GM12878 (cell line): ENCODE measurements around the gene FHIP1A. TPM values are rescaled to one million over a fixed set of nuclear protein-coding genes. Genes with fewer than 3 reads are reported as not detected.

Experiments
- ATAC-seq: fragments of 200-7000 bp; cut with Tn5 transposase; 3 replicates; pipeline ENCODE4 v1.9.1; 2020; ENCODE audit warnings: mild to moderate bottlenecking, moderate library complexity
- BruUV-seq: library from RNA; stranded (reverse); fragments of 400-500 nt; replicated peaks from 2 replicates; lab custom pipeline; 2021; lab: Mats Ljungman, UMichigan
- CTCF ChIA-PET: fragments of 300-600 bp; sonication (Branson Sonifier 250); formaldehyde crosslinking; extraction: SDS; loops from one replicate; lab custom pipeline; 2021; ENCODE audit warnings: inconsistent platforms; lab: Yijun Ruan, JAX
- POLR2A ChIA-PET: fragments of 350-600 bp; formaldehyde crosslinking; extraction: SDS; loops from one replicate; lab custom pipeline; 2021; ENCODE audit warnings: inconsistent platforms; lab: Charles Lee
- RAD21 ChIA-PET: fragments of 300-600 bp; sonication (Branson Sonifier 250); formaldehyde crosslinking; loops from one replicate; lab custom pipeline; 2023; ENCODE audit warnings: antibody characterized with exemption; ENCODE audit not compliant: unreplicated experiment; lab: Charles Lee
- SMC1A ChIA-PET: fragments of 300-600 bp; sonication (Branson Sonifier 250); formaldehyde crosslinking; loops from one replicate; lab custom pipeline; 2023; ENCODE audit not compliant: unreplicated experiment, uncharacterized antibody; lab: Charles Lee
- DNase-seq: peaks from one replicate; pipeline ENCODE4 v3.0.0-alpha.2; 2011; ENCODE audit warnings: low read depth, low spot score
- FAIRE-seq: peaks from 3 replicates; lab custom pipeline; 2011; peaks lifted over from hg19 to GRCh38; lab: Jason Lieb, UNC
- H2AFZ ChIP-seq: 2 replicates; pipeline ENCODE4 v1.6.0; 2011; ENCODE audit warnings: low read depth, low read length, control low read depth; ENCODE audit not compliant: control insufficient read depth
- H3K27ac ChIP-seq: 2 replicates; pipeline ENCODE4 v1.5.1; 2011; ENCODE audit warnings: control low read depth; ENCODE audit not compliant: control insufficient read depth, insufficient read depth
- H3K27me3 ChIP-seq, 2 experiments: replicated peaks in 1 of 2; 2 replicates each; pipeline versions ENCODE4 v1.6.0 to v1.6.1; 2011; ENCODE audit warnings: low read length in 1 of 2; ENCODE audit not compliant: control insufficient read depth in 2 of 2, insufficient read depth in 2 of 2
- H3K36me3 ChIP-seq, 2 experiments: 2 replicates each; pipeline ENCODE4 v1.5.1; 2011; ENCODE audit warnings: low read length in 1 of 2; ENCODE audit not compliant: control insufficient read depth in 2 of 2, insufficient read depth in 2 of 2
- H3K4me1 ChIP-seq: 2 replicates; pipeline ENCODE4 v1.6.1; 2011; ENCODE audit warnings: mild to moderate bottlenecking, low read length, moderate library complexity, mixed read lengths; ENCODE audit not compliant: control insufficient read depth, insufficient read depth
- H3K4me2 ChIP-seq: 2 replicates; pipeline ENCODE4 v1.6.0; 2011; ENCODE audit warnings: control low read depth; ENCODE audit not compliant: control insufficient read depth, insufficient read depth
- H3K4me3 ChIP-seq: fragments of 200-600 bp; sonication (generic); 2 replicates; pipeline ENCODE4 v1.5.1; 2016
- H3K79me2 ChIP-seq: 2 replicates; pipeline ENCODE4 v1.6.0; 2011; ENCODE audit warnings: low read length; ENCODE audit not compliant: control insufficient read depth, insufficient read depth
- H3K9ac ChIP-seq: 2 replicates; pipeline ENCODE4 v1.8.0; 2011; ENCODE audit warnings: low read length, control low read depth, mixed read lengths; ENCODE audit not compliant: control insufficient read depth, insufficient read depth
- H3K9me3 ChIP-seq: replicated peaks from 3 replicates; pipeline ENCODE4 v1.5.1; 2011; ENCODE audit warnings: mild to moderate bottlenecking, low read length; ENCODE audit not compliant: control insufficient read depth, insufficient read depth
- H4K20me1 ChIP-seq: 2 replicates; pipeline ENCODE4 v1.6.0; 2011; ENCODE audit not compliant: control insufficient read depth, insufficient read depth
- ASH2L ChIP-seq: fragments of 300-600, 200-600 bp; sonication (generic); IDR thresholded peaks from 2 replicates; pipeline ENCODE4 v1.6.1; 2017; ENCODE audit warnings: low read depth, mild to moderate bottlenecking, borderline replicate concordance
- BRCA1 ChIP-seq: IDR thresholded peaks from 2 replicates; pipeline ENCODE4 v1.6.1; 2011; ENCODE audit warnings: low read depth, low read length, improper control_type of control experiment
- CBFB ChIP-seq: IDR thresholded peaks from 2 replicates; pipeline ENCODE4 v1.6.1; 2016; ENCODE audit warnings: antibody characterized with exemption, low read depth
- CHD1 ChIP-seq: IDR thresholded peaks from 2 replicates; pipeline ENCODE4 v1.6.1; 2012; ENCODE audit warnings: low read depth, low read length, improper control_type of control experiment
- EGR1 ChIP-seq, 2 experiments: IDR thresholded peaks; 1 replicate in 1 of 2; 2 replicates in 1 of 2; pipeline ENCODE4 v1.6.1; 2011 to 2012; ENCODE audit warnings: low read depth in 2 of 2, low read length in 2 of 2, borderline replicate concordance in 1 of 2, mild to moderate bottlenecking in 1 of 2, moderate library complexity in 1 of 2
- EZH2 ChIP-seq: IDR thresholded peaks from 2 replicates; pipeline ENCODE4 v1.6.1; 2012; ENCODE audit warnings: low read depth, mild to moderate bottlenecking, control low read depth, inconsistent platforms, low read length, borderline replicate concordance; ENCODE audit not compliant: control insufficient read depth
- HDAC2 ChIP-seq: fragments of 200-600 bp; sonication (generic); IDR thresholded peaks from 2 replicates; pipeline ENCODE4 v1.6.1; 2017
- IRF3 ChIP-seq: fragments of 450-650 bp; IDR thresholded peaks from 2 replicates; pipeline ENCODE4 v1.6.1; 2014; ENCODE audit warnings: mild to moderate bottlenecking
- LARP7 ChIP-seq: fragments of 450-650 bp; IDR thresholded peaks from 2 replicates; pipeline ENCODE4 v1.6.1; 2017; ENCODE audit warnings: mild to moderate bottlenecking
- MLLT1 ChIP-seq: fragments of 450-650 bp; IDR thresholded peaks from 2 replicates; pipeline ENCODE4 v1.6.1; 2016; ENCODE audit warnings: mild to moderate bottlenecking
- MXI1 ChIP-seq: fragments of 150-350 bp; IDR thresholded peaks from 2 replicates; pipeline ENCODE4 v1.6.1; 2011; ENCODE audit warnings: low read depth, mild to moderate bottlenecking, inconsistent platforms, low read length, improper control_type of control experiment
- NR2C1 ChIP-seq: fragments of 450-650 bp; IDR thresholded peaks from 2 replicates; pipeline ENCODE4 v1.6.1; 2017; ENCODE audit warnings: antibody characterized with exemption, mild to moderate bottlenecking, moderate library complexity
- POLR2A ChIP-seq: IDR thresholded peaks from 2 replicates; pipeline ENCODE4 v1.6.1; 2011; ENCODE audit warnings: low read depth, mild to moderate bottlenecking, low read length
- POU2F2 ChIP-seq: IDR thresholded peaks from 3 replicates; pipeline ENCODE4 v1.6.1; 2011; ENCODE audit warnings: low read depth, mild to moderate bottlenecking, low read length, borderline replicate concordance
- RAD51 ChIP-seq: fragments of 450-650 bp; IDR thresholded peaks from 2 replicates; pipeline ENCODE4 v1.6.1; 2016; ENCODE audit warnings: moderate library complexity, mild to moderate bottlenecking, inconsistent platforms
- RBBP5 ChIP-seq: fragments of 200-600 bp; sonication (generic); conservative IDR thresholded peaks from 2 replicates; pipeline ENCODE4 v1.6.1; 2016
- SMAD1 ChIP-seq: fragments of 450-650 bp; IDR thresholded peaks from 2 replicates; pipeline ENCODE4 v1.6.1; 2018; ENCODE audit warnings: mild to moderate bottlenecking, low read depth; ENCODE audit not compliant: partially characterized antibody
- SUPT20H ChIP-seq: IDR thresholded peaks from 2 replicates; pipeline ENCODE4 v1.6.1; 2011; ENCODE audit warnings: low read depth, mild to moderate bottlenecking, low read length, moderate library complexity, borderline replicate concordance; ENCODE audit not compliant: control insufficient read depth
- ZBTB4 ChIP-seq: fragments of 450-650 bp; formaldehyde crosslinking; IDR thresholded peaks from 2 replicates; pipeline ENCODE4 v1.4.0; 2022; ENCODE audit warnings: mild to moderate bottlenecking, moderate library complexity
- WGBS: methylation state at CpG from one replicate; pipeline ENCODE4 v1.1.6; 2016; ENCODE audit warnings: low lambda C conversion rate; ENCODE audit not compliant: insufficient replicate concordance, insufficient coverage; ENCODE audit errors: missing lambda C conversion rate; 5-methylcytosine and 5-hydroxymethylcytosine counted together
- in situ Hi-C: fragments of 300-500 bp; cut with MboI; formaldehyde crosslinking; loops from 9 replicates; pipeline ENCODE4 v1.14.3; 2018; ENCODE audit warnings: mixed read lengths
- intact Hi-C: fragments of 100-400 bp; cut with micrococcal nuclease; formaldehyde crosslinking; loops from one replicate; pipeline ENCODE4 v1.14.2; 2022; ENCODE audit not compliant: unreplicated experiment
- polyA plus RNA-seq, 11 experiments: library from polyadenylated mRNA; depleted of rRNA in 4 of 11; unstranded in 6 of 11; stranded (reverse) in 5 of 11; fragments of >200 nt; fragmentation: Nextera tagmentation in 4 of 11; fragmentation: Illumina TruSeq in 1 of 11; extraction: Ambion mirVana in 4 of 11; extraction: Trizol in 1 of 11; gene quantifications; 1 replicate in 1 of 11; 2 replicates in 10 of 11; pipeline versions ENCODE4 v1.2.1 to v1.2.3, GENCODE V29; 2011 to 2016; ENCODE audit warnings: inconsistent platforms in 2 of 11, missing spikeins in 2 of 11, low read depth in 1 of 11
- total RNA-seq, 4 experiments: library from RNA; depleted of rRNA in 3 of 4; stranded (reverse); fragments of >200 nt in 3 of 4; fragmentation: Illumina TruSeq in 1 of 4; extraction: Trizol in 1 of 4; gene quantifications; 2 replicates each; pipeline versions ENCODE4 v1.2.1 to v1.2.3, GENCODE V29; 2013 to 2021

The FHIP1A gene
- total and polyA plus RNA-seq, 10 of the 15 experiments (the other 5 are each of a cell fraction or from before 2014, with no cell fraction given), result 0.02 to 5.5 (median 0.13) TPM; not detected in 1

DNA sequence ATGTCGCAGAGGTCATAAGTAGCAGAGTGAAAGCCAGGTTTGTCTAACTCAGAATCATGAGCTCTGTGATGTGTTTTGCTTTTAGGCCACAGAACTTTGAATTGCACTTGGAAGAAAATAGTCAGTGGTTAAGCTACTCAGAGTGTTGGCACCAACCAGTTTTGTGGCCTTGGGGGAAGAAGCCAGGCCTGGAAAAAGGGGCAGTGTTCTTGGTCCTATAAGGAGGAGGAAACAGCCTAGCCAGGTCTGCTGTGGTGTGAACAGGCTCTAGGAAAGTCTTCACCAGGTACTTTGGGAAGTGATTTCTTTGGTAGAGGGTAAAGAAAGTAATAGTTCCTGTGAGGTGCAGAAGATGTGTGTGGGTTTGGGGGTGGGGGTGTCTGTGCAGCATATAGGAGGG is 49.2 kb downstream of the FHIP1A start:
- no peak for ATAC-seq
- no peak for DNase-seq
- H2AFZ ChIP-seq, result no peak overlapping the region
- no peak for FAIRE-seq
- in situ Hi-C loops (no loop called here), intact Hi-C loops (no loop called here)
- H3K9ac ChIP-seq, result no peak overlapping the region
- H3K36me3 ChIP-seq, result no peaks in the 10 kb centered on the region
- no peaks in the 10 kb centered on the region for H4K20me1 ChIP-seq
- no peaks in the 10 kb centered on the region for H3K9me3 ChIP-seq
- H3K27me3 ChIP-seq, result no peaks in the 10 kb centered on the region; a peak in 1 of 4 replicates
- ChIA-PET CTCF (no interaction called here), SMC1A (interaction anchor here (1.0 kb wide), 1 partner anchor 14 kb away, joined by 3 read pairs; no protein-coding TSS in a partner anchor), RAD21 (interaction anchor here (1.6 kb wide), 1 partner anchor 15 kb away, joined by 4 read pairs; no protein-coding TSS in a partner anchor), POLR2A (no interaction called here)
- 90% methylated on average over 1 of the region's 1 CpG for WGBS
- no peak overlapping the region for H3K4me2 ChIP-seq
- H3K79me2 ChIP-seq, result no peaks in the 10 kb centered on the region
- H3K27ac ChIP-seq, result no peak overlapping the region
- H3K4me1 ChIP-seq, result no peaks in the 10 kb centered on the region
- no TSS peak for BruUV-seq
- TF ChIP-seq EZH2 (no peak), POU2F2 (no peak), MXI1 (no peak), RBBP5 (no peak), HDAC2 (no peak), MLLT1 (no peak), IRF3 (no peak), POLR2A (no peak), ASH2L (no peak), LARP7 (no peak), SUPT20H (no peak), EGR1 (IDR thresholded peaks at IDR 0.05; ENCODE audit: borderline replicate concordance in 1 of 2, low read depth in 2 of 2, low read length in 2 of 2) (no peak), CHD1 (no peak), ZBTB4 (no peak), SMAD1 (no peak), BRCA1 (no peak), CBFB (no peak), NR2C1 (no peak), RAD51 (no peak)
- H3K4me3 ChIP-seq, result no peak overlapping the region
